ENCODE results near the gene SF3B3.

GRCh38 chr16:70544548-70544947 is 20.9 kb downstream of the SF3B3 start:
- no peak for TF ChIP-seq TAF1 (IDR thresholded peaks at IDR 0.05; ENCODE audit: borderline replicate concordance, low read depth, low read length)
- TF ChIP-seq POLR2AphosphoS5 (IDR thresholded peaks at IDR 0.05; ENCODE audit: low read depth, low read length) = no peak
